ENCODE measurements around the gene TLR8. TPM values are rescaled to one million over a fixed set of nuclear protein-coding genes. Genes with fewer than 3 reads are reported as not detected.

TLR8 gene
- total and polyA plus RNA-seq, 10 of the 15 experiments (the other 5 are each of a cell fraction or from before 2014, with no cell fraction given) = 0.04 TPM; not detected in 9

DNA sequence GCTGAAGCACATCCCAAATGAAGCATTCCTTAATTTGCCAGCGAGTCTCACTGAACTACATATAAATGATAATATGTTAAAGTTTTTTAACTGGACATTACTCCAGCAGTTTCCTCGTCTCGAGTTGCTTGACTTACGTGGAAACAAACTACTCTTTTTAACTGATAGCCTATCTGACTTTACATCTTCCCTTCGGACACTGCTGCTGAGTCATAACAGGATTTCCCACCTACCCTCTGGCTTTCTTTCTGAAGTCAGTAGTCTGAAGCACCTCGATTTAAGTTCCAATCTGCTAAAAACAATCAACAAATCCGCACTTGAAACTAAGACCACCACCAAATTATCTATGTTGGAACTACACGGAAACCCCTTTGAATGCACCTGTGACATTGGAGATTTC lies 14.6 kb downstream of the TLR8 start:
- Histone ChIP-seq H3K79me2 (ENCODE audit: control insufficient read depth, insufficient read depth, low read length) (no peaks in the 10 kb centered on the region), H3K36me3 (ENCODE audit: control insufficient read depth in 2 of 2, insufficient read depth in 2 of 2, low read length in 1 of 2) (no peaks in the 10 kb centered on the region), H3K27me3 (replicated peaks in 1 of 2; ENCODE audit: control insufficient read depth in 2 of 2, insufficient read depth in 2 of 2, low read length in 1 of 2) (no peaks in the 10 kb centered on the region; a peak in 1 of 4 replicates), H3K4me3 (no peak overlapping the region), H4K20me1 (ENCODE audit: control insufficient read depth, insufficient read depth) (no peaks in the 10 kb centered on the region), H3K4me2 (ENCODE audit: control insufficient read depth, insufficient read depth) (no peak overlapping the region), H3K4me1 (ENCODE audit: control insufficient read depth, insufficient read depth, low read length) (no peaks in the 10 kb centered on the region), H3K9me3 (replicated peaks; ENCODE audit: control insufficient read depth, insufficient read depth, low read length) (no peaks in the 10 kb centered on the region; the same call in 1 of the 3 replicates), H3K27ac (ENCODE audit: control insufficient read depth, insufficient read depth) (no peak overlapping the region), H3K9ac (ENCODE audit: control insufficient read depth, insufficient read depth, low read length) (no peak overlapping the region), H2AFZ (ENCODE audit: control insufficient read depth, low read depth, low read length) (no peak overlapping the region)
- intact Hi-C loops (cut with micrococcal nuclease; ENCODE audit: unreplicated experiment) = no loop called here
- SMC1A ChIA-PET (ENCODE audit: uncharacterized antibody, unreplicated experiment) = no interaction called here
- in situ Hi-C loops (cut with MboI) = loop anchor here (25.0 kb wide), 1 partner anchor 834 kb away; no protein-coding TSS in a partner anchor
- no TSS peak for BruUV-seq (replicated peaks)
- POLR2A ChIA-PET = no interaction called here
- 26% methylated on average over 8 of the region's 8 CpGs for WGBS (ENCODE audit: insufficient coverage, insufficient replicate concordance, low lambda C conversion rate, missing lambda C conversion rate)
- no peak for FAIRE-seq
- CTCF ChIA-PET = interaction anchor here (1.7 kb wide), 1 partner anchor 25 kb away, joined by 5 read pairs; no protein-coding TSS in a partner anchor
- RAD21 ChIA-PET (ENCODE audit: unreplicated experiment) = no interaction called here
- DNase-seq (ENCODE audit: low read depth, low spot score) = no peak
- ATAC-seq = no peak
- TF ChIP-seq, protein P1, sequence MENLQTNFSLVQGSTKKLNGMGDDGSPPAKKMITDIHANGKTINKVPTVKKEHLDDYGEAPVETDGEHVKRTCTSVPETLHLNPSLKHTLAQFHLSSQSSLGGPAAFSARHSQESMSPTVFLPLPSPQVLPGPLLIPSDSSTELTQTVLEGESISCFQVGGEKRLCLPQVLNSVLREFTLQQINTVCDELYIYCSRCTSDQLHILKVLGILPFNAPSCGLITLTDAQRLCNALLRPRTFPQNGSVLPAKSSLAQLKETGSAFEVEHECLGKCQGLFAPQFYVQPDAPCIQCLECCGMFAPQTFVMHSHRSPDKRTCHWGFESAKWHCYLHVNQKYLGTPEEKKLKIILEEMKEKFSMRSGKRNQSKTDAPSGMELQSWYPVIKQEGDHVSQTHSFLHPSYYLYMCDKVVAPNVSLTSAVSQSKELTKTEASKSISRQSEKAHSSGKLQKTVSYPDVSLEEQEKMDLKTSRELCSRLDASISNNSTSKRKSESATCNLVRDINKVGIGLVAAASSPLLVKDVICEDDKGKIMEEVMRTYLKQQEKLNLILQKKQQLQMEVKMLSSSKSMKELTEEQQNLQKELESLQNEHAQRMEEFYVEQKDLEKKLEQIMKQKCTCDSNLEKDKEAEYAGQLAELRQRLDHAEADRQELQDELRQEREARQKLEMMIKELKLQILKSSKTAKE (IDR thresholded peaks at IDR 0.05; ENCODE audit: low read depth, poor library complexity, severe bottlenecking) = no peak
- TF ChIP-seq, protein P2, sequence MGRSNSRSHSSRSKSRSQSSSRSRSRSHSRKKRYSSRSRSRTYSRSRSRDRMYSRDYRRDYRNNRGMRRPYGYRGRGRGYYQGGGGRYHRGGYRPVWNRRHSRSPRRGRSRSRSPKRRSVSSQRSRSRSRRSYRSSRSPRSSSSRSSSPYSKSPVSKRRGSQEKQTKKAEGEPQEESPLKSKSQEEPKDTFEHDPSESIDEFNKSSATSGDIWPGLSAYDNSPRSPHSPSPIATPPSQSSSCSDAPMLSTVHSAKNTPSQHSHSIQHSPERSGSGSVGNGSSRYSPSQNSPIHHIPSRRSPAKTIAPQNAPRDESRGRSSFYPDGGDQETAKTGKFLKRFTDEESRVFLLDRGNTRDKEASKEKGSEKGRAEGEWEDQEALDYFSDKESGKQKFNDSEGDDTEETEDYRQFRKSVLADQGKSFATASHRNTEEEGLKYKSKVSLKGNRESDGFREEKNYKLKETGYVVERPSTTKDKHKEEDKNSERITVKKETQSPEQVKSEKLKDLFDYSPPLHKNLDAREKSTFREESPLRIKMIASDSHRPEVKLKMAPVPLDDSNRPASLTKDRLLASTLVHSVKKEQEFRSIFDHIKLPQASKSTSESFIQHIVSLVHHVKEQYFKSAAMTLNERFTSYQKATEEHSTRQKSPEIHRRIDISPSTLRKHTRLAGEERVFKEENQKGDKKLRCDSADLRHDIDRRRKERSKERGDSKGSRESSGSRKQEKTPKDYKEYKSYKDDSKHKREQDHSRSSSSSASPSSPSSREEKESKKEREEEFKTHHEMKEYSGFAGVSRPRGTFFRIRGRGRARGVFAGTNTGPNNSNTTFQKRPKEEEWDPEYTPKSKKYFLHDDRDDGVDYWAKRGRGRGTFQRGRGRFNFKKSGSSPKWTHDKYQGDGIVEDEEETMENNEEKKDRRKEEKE (IDR thresholded peaks at IDR 0.05) = no peak
- TF ChIP-seq TCF3 (IDR thresholded peaks at IDR 0.05; ENCODE audit: borderline replicate concordance, insufficient read depth, low read depth, low read length) (no peak), ATF7 (IDR thresholded peaks at IDR 0.05; ENCODE audit: low read depth) (no peak), ZNF207 (IDR thresholded peaks at IDR 0.05; ENCODE audit: borderline replicate concordance) (no peak), ZNF274 (IDR thresholded peaks at IDR 0.05; ENCODE audit: insufficient read depth, insufficient read length) (no peak), MTA3 (IDR thresholded peaks at IDR 0.05; ENCODE audit: borderline replicate concordance, low read length) (no peak), NFYA (IDR thresholded peaks at IDR 0.05; ENCODE audit: borderline replicate concordance, low read depth, low read length) (no peak), ZBED1 (IDR thresholded peaks at IDR 0.05; ENCODE audit: borderline replicate concordance) (no peak), POLR2A (IDR thresholded peaks at IDR 0.05; ENCODE audit: low read depth, low read length) (no peak)
- TF ChIP-seq, protein P3, sequence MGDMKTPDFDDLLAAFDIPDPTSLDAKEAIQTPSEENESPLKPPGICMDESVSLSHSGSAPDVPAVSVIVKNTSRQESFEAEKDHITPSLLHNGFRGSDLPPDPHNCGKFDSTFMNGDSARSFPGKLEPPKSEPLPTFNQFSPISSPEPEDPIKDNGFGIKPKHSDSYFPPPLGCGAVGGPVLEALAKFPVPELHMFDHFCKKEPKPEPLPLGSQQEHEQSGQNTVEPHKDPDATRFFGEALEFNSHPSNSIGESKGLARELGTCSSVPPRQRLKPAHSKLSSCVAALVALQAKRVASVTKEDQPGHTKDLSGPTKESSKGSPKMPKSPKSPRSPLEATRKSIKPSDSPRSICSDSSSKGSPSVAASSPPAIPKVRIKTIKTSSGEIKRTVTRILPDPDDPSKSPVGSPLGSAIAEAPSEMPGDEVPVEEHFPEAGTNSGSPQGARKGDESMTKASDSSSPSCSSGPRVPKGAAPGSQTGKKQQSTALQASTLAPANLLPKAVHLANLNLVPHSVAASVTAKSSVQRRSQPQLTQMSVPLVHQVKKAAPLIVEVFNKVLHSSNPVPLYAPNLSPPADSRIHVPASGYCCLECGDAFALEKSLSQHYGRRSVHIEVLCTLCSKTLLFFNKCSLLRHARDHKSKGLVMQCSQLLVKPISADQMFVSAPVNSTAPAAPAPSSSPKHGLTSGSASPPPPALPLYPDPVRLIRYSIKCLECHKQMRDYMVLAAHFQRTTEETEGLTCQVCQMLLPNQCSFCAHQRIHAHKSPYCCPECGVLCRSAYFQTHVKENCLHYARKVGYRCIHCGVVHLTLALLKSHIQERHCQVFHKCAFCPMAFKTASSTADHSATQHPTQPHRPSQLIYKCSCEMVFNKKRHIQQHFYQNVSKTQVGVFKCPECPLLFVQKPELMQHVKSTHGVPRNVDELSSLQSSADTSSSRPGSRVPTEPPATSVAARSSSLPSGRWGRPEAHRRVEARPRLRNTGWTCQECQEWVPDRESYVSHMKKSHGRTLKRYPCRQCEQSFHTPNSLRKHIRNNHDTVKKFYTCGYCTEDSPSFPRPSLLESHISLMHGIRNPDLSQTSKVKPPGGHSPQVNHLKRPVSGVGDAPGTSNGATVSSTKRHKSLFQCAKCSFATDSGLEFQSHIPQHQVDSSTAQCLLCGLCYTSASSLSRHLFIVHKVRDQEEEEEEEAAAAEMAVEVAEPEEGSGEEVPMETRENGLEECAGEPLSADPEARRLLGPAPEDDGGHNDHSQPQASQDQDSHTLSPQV (IDR thresholded peaks at IDR 0.05) = no peak
- TF ChIP-seq, protein P4, sequence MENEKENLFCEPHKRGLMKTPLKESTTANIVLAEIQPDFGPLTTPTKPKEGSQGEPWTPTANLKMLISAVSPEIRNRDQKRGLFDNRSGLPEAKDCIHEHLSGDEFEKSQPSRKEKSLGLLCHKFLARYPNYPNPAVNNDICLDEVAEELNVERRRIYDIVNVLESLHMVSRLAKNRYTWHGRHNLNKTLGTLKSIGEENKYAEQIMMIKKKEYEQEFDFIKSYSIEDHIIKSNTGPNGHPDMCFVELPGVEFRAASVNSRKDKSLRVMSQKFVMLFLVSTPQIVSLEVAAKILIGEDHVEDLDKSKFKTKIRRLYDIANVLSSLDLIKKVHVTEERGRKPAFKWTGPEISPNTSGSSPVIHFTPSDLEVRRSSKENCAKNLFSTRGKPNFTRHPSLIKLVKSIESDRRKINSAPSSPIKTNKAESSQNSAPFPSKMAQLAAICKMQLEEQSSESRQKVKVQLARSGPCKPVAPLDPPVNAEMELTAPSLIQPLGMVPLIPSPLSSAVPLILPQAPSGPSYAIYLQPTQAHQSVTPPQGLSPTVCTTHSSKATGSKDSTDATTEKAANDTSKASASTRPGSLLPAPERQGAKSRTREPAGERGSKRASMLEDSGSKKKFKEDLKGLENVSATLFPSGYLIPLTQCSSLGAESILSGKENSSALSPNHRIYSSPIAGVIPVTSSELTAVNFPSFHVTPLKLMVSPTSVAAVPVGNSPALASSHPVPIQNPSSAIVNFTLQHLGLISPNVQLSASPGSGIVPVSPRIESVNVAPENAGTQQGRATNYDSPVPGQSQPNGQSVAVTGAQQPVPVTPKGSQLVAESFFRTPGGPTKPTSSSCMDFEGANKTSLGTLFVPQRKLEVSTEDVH (IDR thresholded peaks at IDR 0.05; ENCODE audit: low read depth, partially characterized antibody) = no peak
